ENCODE results near the gene MGP.

Gene MGP

DNA sequence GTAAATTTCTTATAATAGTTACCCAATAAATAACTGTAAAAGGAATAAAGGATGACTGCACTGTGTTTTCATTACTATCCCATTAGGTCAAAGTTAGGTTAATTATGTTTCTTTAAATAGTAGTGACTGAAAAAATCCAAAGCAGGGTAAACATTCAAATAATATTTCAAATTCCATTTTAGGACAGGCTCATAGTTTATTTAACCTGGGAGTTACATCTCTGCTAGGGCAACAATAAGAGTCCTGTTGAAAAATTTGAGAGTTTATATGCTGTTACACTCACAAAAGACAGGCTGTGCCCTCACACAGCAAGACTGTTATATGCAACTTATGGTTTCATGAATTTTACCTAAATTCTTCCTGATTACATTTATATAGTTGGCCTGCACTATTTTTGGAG, 44.6 kb upstream of the MGP start:
- in situ Hi-C loops (cut with HindIII; ENCODE audit: low pct_ligation_motif_present, low sequenced_read_pairs), result no loop called here
- peak; percentile 23 for DNase-seq
- TF ChIP-seq, protein P1, sequence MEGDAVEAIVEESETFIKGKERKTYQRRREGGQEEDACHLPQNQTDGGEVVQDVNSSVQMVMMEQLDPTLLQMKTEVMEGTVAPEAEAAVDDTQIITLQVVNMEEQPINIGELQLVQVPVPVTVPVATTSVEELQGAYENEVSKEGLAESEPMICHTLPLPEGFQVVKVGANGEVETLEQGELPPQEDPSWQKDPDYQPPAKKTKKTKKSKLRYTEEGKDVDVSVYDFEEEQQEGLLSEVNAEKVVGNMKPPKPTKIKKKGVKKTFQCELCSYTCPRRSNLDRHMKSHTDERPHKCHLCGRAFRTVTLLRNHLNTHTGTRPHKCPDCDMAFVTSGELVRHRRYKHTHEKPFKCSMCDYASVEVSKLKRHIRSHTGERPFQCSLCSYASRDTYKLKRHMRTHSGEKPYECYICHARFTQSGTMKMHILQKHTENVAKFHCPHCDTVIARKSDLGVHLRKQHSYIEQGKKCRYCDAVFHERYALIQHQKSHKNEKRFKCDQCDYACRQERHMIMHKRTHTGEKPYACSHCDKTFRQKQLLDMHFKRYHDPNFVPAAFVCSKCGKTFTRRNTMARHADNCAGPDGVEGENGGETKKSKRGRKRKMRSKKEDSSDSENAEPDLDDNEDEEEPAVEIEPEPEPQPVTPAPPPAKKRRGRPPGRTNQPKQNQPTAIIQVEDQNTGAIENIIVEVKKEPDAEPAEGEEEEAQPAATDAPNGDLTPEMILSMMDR (IDR thresholded peaks at IDR 0.05; ENCODE audit: low read depth, low read length, missing control alignments), result no peak
- H3K36me3 ChIP-seq (replicated peaks), result no peaks in the 10 kb centered on the region
- no peaks in the 10 kb centered on the region for H3K27me3 ChIP-seq (replicated peaks)
- H3K27ac ChIP-seq, result peak overlapping the region; percentile 22
- no peak overlapping the region for H3K4me3 ChIP-seq (ENCODE audit: low read depth, low read length)

- Histone ChIP-seq H3K27ac (peak overlapping the region; percentile 19), H3K27me3 (replicated peaks) (no peaks in the 10 kb centered on the region), H3K36me3 (replicated peaks) (no peaks in the 10 kb centered on the region), H3K4me3 (ENCODE audit: low read depth, low read length) (no peak overlapping the region)
- TF ChIP-seq, protein P1 (IDR thresholded peaks at IDR 0.05; ENCODE audit: low read depth, low read length, missing control alignments), result no peak
- in situ Hi-C loops (cut with HindIII; ENCODE audit: low pct_ligation_motif_present, low sequenced_read_pairs), result no loop called here
- no peak for DNase-seq
These were observed 43.3 kb upstream of the MGP start for GRCh38 chr12:14928931-14929330.

- Histone ChIP-seq H3K36me3 (replicated peaks) (no peaks in the 10 kb centered on the region), H3K4me3 (ENCODE audit: low read depth, low read length) (no peak overlapping the region), H3K27me3 (replicated peaks) (no peaks in the 10 kb centered on the region), H3K27ac (no peak overlapping the region)
- in situ Hi-C loops (cut with HindIII; ENCODE audit: low pct_ligation_motif_present, low sequenced_read_pairs), result no loop called here
- no peak for DNase-seq
- TF ChIP-seq, protein P1 (IDR thresholded peaks at IDR 0.05; ENCODE audit: low read depth, low read length, missing control alignments), result no peak
These were observed 41.6 kb upstream of the MGP start for GRCh38 chr12:14927267-14927666.

DNA sequence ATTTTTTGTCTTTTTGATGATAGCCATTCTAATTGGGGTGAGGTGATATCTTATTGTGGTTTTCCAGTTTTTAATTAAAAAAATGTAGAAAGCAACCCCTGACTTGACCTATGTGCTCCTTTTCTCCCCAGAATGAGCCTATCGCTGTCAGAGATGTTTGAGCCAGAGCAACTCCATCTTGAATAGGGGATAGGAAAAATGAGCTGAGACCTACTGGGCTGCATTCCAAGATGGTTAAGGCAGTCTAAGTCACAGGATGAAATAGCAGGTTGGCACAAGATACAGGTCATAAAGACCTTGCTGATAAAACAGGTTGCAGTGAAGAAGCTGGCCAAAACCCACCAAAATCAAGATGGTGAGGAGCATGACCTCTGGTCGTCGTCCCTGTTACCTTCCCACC, 38.9 kb upstream of the MGP start:
- no peaks in the 10 kb centered on the region for H3K36me3 ChIP-seq (replicated peaks)
- no peak for DNase-seq
- H3K27me3 ChIP-seq (replicated peaks), result no peaks in the 10 kb centered on the region
- no peak overlapping the region for H3K27ac ChIP-seq
- H3K4me3 ChIP-seq (ENCODE audit: low read depth, low read length), result no peak overlapping the region
- in situ Hi-C loops (cut with HindIII; ENCODE audit: low pct_ligation_motif_present, low sequenced_read_pairs), result no loop called here
- TF ChIP-seq, protein P1 (IDR thresholded peaks at IDR 0.05; ENCODE audit: low read depth, low read length, missing control alignments), result no peak

DNA sequence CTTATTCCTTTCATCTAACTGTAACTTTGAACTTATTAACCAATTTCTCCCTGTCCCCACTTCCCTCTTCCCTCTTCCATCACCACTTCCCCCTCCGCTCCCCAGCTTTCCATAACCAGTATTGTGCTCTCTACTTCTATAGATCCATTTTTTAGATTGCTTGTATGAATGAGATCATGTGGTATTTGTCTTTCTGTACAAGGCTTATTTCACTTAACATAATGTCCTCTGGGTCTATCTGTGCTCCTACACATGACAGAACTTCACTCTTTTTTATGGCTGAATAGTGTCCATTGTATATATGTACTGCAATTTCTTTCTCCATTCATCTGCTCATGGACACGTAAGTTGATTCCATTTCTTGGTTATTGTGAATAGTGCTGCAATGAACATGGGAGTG, 38.3 kb upstream of the MGP start:
- Histone ChIP-seq H3K36me3 (replicated peaks) (no peaks in the 10 kb centered on the region), H3K27me3 (replicated peaks) (no peaks in the 10 kb centered on the region), H3K27ac (no peak overlapping the region), H3K4me3 (ENCODE audit: low read depth, low read length) (no peak overlapping the region)
- in situ Hi-C loops (cut with HindIII; ENCODE audit: low pct_ligation_motif_present, low sequenced_read_pairs), result no loop called here
- no peak for DNase-seq
- TF ChIP-seq, protein P1 (IDR thresholded peaks at IDR 0.05; ENCODE audit: low read depth, low read length, missing control alignments), result no peak

GRCh38 chr12:14921218-14921617, 35.6 kb upstream of the MGP start:
- H3K27ac ChIP-seq, result no peak overlapping the region
- DNase-seq, result no peak
- no peaks in the 10 kb centered on the region for H3K27me3 ChIP-seq (replicated peaks)
- in situ Hi-C loops (cut with HindIII; ENCODE audit: low pct_ligation_motif_present, low sequenced_read_pairs), result no loop called here
- no peaks in the 10 kb centered on the region for H3K36me3 ChIP-seq (replicated peaks)
- no peak overlapping the region for H3K4me3 ChIP-seq (ENCODE audit: low read depth, low read length)
- TF ChIP-seq, protein P1 (IDR thresholded peaks at IDR 0.05; ENCODE audit: low read depth, low read length, missing control alignments), result no peak

Data from brain microvascular endothelial cell (primary cell).